Measurements from ENCODE around the gene MMP24.

- TF ChIP-seq POLR2A (IDR thresholded peaks at IDR 0.05) (no peak), CTCF (IDR thresholded peaks at IDR 0.05) (no peak), POLR2AphosphoS5 (IDR thresholded peaks at IDR 0.05) (no peak)
Measured at GRCh38 chr20:35276408-35276807, 49.9 kb downstream of the MMP24 start.

All from prostate gland (tissue), 2 donors.